Activated naive CD8-positive, alpha-beta T cell treated with anti-CD3 and anti-CD28 coated beads, Interleukin-2, amount 50 U/mL, for 16 hours (primary cell): Measurements from ENCODE around the gene NRM.
"Not testable (repeated sequence)": the region's sequence is repeated elsewhere in the genome, so short reads cannot be mapped to it uniquely, and the experiment has no call there.

Source experiments
- DNase-seq: peaks from one replicate; pipeline ENCODE4 v3.0.0-alpha.2; 2020; ENCODE audit warnings: low read depth, low spot score

Gene NRM, protein sequence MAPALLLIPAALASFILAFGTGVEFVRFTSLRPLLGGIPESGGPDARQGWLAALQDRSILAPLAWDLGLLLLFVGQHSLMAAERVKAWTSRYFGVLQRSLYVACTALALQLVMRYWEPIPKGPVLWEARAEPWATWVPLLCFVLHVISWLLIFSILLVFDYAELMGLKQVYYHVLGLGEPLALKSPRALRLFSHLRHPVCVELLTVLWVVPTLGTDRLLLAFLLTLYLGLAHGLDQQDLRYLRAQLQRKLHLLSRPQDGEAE

DNA sequence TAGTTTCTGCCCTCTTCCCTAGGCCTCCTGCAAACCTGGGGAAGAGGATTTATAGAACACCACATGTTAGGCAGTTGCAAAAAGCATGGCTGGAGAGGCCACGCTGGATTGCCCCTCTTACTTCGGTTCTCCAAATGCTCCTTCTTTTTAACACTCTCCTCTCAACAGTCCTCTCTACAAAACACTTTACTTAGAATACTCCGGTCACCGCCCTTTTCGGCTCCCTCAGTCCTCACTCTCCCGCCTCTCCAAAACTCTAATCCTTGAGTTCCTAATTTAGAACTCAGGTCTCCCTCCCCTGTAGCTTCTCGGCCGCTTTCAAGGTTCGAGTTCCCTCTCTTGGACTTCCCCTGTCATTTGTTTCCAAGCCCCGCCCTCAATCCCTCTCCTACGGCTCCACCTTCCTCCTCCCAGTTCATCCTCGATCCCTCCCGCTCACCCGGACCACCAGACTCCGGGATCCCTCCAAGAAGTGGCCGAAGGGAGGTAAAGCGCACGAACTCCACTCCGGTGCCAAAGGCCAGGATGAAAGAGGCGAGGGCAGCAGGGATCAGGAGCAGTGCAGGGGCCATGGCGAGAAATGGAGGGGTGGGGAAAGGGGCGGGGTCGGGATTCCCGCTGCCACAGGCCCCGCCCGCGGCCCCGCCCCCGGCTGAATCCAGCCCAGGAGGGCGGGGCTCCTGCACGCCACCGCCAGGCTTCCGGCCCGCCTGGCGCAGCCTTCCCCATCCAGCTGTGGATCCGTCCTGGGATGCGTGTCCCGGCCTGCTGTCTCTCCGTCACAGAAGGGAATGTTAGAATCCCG, at the start of gene NRM:
Gene NRM (minus strand): TSS at position 582 of the 805 bp plus-strand sequence. CDS start 10 bp downstream, at position 572.
- no peak for DNase-seq

DNA sequence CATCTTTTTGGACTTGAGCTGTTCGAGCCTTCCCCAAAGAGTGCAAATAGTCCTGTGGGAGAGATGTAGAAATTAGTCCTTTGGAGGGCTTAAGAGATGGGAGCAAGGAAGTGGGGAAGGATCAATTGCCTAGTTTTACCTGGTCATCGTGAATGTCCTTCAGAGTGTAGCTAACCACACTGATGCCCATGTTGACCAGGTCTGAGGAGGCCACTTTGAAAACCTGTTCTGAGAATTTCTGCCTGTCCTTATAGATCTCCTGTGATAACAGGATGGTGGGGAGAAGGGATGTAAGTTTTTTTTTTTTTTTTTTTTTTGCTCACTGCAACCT, 49.7 kb upstream of the NRM start:
- DNase-seq, result no peak

DNA sequence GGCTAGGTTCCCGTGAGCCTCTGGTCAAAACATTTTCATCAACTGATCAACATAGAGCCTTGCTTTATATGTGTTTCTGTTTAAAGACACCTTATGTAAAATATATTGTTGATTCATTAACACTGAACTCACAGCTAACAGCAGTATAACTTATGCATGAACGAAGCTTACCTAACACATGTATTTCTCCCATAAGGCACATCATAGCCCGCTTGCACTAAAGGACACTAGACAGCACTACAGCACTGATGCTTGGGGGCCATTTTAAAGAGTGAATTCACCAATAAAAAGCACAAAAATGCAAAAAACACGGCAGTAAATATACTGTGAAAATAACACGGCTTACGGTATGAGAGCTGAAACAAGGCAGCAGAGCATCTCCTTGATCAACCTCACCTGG, 47.7 kb upstream of the NRM start:
- no peak for DNase-seq

DNA sequence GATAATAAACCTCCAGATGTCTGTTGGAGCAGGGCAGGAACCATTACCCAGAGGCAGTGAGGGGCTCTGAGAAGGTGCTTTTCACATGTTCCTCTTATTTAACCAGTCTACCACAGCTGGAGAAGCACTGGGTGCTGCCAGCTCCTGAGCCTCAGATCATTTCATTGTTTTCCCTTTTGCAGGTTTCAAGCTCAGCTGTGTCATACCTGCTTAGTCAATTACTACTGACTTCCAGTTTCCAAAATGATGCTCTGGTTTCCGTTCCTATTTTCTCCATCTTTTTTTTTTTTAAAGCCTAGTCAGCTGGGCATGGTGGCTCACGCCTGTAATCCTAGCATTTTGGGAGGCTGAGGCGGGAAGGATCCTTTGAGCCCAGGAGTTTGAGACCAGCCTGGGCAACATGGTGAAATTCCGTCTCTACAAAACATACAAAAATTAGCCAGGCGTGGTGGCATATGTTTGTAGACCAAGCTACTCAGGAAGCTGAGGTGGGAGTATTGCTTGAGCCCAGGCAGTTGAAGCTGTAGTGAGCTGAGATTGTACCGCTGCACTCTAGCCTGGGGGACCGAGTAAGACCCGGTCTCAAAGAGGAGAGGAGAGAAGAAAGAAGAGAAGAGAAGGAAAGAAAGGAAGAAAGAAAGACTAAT, 45.0 kb upstream of the NRM start:
- DNase-seq, result no peak

DNA sequence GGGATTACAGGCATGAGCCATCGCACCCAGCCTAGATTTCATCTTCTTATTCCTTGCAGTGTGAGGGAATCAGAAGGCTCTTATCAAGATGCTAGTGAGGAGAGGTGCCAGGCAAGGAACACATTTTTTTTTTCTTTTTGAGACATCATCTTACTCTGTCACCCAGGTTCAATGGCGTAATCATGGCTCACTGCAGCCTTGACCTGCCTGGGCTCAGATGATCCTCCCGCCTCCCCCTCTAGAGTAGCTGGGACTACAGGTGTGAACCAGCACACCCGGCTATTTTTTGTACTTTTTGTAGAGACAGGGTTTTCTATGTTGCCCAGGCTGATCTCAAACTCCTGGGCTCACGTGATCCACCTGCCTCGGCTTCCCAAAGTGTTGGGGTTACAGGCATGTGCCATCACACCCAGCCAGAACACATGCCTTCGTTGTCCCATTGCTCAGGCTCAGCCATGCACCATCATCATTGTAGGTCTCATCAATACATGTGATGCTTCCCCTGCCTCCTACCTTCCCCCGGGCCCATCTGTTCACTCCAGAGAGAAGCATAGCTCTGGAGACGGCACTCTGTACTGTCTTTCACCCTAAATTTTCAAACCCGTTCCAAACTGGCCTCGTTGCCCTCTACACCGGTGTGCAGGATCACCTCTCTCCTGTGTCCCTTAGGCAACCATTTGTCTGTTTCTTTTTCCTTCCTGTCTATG, 41.6 kb upstream of the NRM start:
- no peak for DNase-seq

DNA sequence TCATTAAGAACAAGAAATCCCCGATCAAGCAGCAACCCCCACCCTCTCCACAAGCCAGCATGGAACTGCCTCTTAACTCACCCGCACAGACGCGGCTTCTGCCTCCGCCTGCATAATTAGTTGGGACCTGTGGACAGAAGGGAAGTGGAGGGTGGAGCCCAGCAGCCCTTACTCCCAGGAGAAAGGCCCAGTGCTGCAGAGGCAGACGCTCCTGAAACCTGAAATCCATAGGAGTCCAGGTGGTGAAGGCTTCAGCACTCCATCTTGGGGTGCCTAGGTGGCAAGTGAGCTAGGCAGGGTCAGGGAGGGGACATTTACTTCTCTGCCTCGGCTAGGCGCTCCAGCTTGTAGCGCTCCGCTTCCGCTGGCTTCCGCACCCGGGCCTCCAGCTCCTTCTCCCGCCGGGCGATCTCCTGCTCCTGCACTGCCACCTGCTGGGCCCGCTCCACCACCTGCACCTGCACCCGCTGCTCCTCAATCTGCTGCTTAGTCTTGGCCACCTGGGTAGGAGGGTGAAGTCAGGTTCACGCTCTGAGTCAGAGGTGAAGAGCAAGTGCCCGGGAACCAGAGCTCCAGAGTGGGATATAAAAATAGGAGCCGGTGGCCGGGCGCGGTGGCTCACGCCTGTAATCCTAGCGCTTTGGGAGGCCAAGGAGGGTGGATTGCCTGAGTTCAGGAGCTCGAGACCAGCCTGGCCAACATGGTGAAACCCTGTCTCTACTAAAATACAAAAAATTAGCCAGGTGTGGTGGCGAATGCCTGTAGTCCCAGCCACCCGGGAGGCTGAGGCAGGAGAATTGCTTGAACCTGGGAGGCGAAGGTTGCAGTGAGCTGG, 40.0 kb upstream of the NRM start:
- peak; percentile 76 for DNase-seq

DNA sequence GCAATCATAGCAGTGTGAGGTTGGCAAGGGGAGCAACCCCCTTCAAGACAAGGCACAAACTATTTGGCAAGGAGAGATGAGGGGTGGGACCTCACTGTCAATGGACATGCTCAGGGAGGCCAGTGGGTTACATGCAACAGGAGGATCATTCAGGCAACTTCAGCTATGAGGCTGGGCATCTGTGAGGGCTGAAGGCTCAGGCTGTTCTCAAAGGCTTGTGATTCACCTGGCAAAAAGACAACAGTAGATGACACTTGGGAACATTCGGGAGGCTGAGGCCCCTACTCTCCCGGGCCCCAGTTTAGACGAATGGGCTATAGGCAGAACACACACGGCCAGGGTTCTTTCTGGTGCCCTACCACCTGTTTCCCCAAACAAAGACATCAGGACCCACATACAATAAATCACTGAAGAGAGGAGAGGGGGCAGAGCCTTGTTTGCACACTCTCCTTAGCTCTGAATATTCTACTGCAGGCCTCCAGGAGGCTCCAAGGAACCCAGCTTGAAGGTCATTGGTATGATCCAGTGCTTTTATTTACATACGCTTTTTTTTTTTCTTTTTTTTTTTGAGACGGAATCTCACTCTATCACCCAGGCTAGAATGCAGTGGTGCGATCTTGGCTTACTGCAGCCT, 37.3 kb upstream of the NRM start:
- no peak for DNase-seq

DNA sequence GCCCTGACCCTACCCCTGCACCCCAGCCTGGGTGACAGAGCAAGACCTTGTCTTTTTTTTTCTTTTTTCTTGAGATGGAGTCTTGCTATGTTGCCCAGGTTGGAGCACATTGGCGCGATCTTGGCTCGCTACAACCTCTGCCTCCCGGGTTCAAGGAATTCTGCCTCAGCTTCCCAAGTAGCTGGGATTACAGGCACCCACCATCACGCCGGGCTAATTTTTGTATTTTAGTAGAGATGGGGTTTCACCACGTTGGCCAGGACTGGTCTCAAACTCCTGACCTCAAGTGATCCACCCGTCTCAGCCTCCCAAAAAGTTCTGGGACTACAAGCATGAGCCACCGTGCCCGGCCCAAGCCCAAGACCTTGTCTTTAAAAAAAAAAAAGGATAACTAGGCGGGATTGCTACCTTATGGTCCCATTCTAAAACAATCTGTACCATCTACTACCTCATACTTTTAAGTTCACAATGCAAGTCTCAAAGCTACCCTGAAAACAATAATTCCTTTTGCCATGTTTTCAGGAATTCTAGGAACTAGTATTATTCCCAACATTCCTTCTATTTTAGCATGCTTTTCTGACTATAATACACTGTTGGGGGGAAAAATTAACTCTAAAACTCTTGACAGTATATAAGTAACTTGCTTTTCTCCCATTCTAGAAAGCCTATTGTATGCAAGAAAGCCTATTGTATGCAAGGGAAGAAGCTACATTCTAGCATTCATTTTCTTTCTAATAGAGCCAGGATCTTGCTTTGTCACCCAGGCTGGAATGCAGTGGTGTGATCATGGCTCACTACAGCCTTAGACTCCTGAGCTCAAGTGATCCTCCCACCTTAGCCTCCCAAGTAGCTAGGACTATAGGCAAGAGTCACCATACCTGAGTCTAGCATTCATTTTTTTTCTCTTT, 36.0 kb upstream of the NRM start:
- DNase-seq, result no peak

DNA sequence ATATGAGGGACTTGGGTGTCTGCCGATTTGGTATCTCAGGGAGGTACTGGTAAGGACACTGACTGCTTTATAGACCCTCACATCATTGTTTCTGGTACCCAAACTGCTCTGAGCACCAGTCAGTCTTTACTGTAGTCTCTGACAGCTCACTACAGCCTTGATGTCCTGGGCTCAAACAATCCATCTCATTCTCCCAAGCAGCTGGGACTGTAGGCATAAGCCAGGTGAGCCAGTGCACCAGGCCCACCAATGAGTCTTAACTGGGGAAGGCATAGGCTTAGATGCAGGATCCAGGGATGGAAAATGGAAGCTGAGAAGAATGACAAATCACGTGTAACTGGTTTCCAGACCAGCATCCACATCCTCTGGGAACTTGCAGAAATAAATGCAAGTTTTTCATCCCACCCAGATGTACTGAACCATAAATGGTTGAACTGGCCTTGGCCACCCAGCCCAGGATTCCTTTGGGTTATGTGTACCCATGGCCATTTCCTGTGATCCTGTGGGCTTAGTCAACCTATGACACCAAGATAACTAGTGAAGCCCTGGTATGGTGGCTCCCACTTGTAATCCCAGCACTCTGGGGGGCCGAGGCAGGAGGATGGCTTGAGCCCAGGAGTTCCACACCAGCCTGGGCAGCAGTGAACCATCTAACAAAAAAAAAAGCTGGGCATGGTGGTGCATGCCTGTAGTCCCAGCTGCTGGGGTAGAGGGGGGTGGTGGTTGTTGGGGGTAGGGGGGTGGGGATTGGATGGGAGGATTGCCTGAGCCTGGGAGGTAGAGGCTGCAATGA, 35.1 kb upstream of the NRM start:
- DNase-seq, result no peak

DNA sequence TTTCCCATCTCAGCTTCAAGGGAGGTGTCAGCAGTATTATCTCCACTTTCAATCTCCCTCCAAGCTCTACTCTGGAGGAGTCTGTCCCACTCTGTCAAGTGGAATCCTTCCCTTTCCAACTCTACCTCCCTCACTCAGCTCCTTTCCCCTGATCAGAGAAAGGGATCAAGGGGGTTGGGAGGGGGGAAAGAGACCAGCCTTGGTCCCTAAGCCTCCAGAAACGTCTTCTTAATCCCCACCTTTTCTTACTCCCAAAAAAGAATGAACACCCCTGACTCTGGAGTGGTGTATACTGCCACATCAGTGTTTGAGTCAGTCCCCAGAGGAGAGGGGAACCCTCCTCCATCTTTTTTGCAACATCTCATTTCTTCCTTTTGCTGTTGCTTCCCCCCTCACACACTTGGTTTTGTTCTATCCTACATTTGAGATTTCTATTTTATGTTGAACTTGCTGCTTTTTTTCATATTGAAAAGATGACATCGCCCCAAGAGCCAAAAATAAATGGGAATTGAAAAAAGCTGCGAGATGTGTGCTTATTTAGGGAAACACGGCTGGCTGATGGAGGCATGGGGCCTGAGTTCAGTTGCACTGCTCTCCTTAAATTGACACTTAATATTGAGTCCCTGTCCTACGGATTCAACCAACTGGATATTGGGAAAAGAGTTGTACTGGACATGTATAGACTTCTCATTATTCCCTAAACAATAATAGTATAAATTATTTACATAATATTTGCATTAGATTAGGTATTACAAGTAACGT, 34.3 kb upstream of the NRM start:
- no peak for DNase-seq

DNA sequence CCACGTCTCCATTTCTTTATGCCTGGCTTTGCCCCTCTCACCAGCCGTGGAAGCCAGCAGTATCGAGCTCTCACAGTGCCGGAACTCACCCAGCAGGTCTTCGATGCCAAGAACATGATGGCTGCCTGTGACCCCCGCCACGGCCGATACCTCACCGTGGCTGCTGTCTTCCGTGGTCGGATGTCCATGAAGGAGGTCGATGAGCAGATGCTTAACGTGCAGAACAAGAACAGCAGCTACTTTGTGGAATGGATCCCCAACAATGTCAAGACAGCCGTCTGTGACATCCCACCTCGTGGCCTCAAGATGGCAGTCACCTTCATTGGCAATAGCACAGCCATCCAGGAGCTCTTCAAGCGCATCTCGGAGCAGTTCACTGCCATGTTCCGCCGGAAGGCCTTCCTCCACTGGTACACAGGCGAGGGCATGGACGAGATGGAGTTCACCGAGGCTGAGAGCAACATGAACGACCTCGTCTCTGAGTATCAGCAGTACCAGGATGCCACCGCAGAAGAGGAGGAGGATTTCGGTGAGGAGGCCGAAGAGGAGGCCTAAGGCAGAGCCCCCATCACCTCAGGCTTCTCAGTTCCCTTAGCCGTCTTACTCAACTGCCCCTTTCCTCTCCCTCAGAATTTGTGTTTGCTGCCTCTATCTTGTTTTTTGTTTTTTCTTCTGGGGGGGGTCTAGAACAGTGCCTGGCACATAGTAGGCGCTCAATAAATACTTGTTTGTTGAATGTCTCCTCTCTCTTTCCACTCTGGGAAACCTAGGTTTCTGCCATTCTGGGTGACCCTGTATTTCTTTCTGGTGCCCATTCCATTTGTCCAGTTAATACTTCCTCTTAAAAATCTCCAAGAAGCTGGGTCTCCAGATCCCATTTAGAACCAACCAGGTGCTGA, 33.3 kb upstream of the NRM start:
- DNase-seq, result not testable (repeated sequence)

DNA sequence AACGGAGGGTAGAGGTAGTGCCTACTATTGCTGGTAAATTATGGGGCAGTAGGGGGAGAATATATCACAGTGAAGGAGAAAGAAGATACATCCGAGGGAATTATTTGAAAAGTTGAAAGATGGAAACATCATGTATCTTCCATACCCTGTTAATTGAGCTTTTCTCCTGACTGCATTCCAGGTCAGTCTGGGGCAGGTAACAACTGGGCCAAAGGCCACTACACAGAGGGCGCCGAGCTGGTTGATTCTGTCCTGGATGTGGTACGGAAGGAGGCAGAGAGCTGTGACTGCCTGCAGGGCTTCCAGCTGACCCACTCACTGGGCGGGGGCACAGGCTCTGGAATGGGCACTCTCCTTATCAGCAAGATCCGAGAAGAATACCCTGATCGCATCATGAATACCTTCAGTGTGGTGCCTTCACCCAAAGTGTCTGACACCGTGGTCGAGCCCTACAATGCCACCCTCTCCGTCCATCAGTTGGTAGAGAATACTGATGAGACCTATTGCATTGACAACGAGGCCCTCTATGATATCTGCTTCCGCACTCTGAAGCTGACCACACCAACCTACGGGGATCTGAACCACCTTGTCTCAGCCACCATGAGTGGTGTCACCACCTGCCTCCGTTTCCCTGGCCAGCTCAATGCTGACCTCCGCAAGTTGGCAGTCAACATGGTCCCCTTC, 32.5 kb upstream of the NRM start:
- DNase-seq, result not testable (repeated sequence)

DNA sequence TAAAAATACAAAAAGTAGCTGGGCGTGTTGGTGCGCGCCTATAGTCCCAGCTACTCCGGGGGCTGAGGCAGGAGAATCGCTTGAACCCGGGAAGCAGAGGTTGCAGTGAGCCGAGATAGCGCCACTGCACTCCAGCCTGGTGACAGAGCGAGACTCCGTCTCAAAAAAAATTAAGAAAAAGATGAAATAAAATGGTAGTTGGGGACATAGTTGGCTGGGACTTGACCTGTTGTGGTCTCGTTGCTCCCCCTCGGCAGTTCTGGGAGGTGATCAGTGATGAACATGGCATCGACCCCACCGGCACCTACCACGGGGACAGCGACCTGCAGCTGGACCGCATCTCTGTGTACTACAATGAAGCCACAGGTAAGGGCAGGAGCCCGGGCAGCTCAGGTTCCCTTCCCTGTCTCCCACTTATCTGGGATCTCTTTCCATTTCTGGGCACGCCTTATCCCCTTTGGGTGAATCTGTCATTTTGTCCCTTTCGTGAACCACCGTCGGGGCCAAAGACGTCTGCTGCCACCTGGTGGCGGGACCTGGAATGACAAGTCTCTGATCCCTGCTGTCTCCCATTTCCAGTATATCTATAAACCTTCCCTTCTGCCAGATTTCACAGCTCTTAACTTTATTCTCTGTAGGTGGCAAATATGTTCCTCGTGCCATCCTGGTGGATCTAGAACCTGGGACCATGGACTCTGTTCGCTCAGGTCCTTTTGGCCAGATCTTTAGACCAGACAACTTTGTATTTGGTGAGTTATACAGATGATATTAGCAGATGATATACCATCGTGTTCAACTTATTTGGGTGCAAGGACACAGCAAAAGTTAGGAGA, 31.7 kb upstream of the NRM start:
- DNase-seq, result peak; percentile 54

DNA sequence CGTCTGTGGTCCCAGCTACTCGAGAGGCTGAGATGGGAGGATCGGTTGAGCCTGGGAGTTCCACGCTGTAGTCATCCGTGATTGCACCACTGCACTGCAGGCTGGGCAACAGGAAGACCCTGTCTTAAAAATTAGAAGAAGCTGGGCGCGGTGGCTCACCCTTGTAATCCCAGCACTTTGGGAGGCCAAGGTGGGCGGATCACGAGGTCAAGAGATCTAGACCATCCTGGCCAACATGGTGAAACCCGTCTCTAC, 31.2 kb upstream of the NRM start:
- DNase-seq, result not testable (repeated sequence)

DNA sequence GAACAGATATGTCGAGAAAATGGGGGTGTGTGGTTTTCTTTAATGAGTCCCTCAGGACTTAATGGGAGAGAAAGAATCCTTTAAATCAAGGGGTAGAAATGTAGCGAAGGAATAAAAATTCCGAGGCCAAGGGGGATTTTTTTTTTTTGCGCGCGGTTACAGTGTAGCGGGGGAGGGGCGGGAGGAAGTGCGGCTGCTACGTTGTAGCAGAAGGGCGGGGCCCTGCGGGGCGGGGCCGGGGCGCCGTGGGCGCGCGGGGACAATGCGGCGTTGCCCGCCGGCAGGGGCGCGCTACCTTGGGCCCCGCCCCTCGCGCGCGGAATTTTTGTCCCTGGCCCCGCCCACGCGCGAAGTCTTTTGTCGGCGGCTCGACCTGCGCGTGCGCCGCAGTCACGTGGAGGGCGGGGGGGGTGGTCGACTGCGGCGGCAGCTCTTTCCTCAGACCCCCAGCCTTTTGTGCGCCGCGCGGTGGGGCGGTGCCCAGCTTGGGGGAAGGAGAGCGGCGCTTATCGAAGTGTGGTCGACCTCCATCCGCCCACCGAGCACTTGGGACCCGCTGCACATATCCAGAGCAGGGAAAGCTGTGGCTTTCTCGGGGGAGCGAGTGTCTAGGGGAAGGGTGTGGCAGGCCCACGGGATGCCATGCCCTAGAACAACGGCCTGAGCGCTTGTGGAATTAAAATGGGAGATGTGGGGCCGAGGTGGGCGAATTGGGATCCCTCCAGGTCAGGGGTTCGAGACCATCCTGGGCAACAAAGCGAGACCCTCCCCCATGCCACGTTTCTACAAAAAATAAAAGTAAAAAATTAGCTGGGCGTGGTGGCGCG, 30.6 kb upstream of the NRM start:
- peak; percentile 92 for DNase-seq
